Measurements from ENCODE around the gene SHBG.

The SHBG gene

DNA sequence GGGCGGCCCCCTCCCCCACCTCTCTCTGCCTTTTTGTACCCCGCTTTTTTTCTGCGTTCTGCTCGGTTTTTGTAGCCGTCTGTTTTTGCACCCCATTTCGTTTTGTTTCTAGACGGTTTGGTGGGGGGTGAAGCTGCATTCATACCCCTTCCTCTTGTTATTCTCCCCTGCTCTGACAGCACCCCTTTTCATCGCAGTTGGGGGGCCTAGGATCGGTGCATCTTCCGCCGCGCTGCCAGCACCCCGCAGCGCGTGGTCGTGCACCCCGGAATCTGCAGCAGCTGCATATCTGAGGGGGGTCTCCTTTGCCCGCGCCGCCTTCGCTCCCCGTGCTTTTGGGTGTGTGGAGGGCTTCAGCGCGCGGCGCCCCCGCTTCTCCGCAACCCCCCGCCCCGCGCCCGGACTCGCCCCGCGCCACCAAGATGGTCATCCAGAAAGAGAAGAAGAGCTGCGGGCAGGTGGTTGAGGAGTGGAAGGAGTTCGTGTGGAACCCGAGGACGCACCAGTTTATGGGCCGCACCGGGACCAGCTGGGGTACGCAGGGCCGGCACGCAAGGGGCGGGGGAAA is 21.2 kb downstream of the SHBG start:
- H3K4me3 ChIP-seq (ENCODE audit: low read length): peak overlapping the region; percentile 43

DNA sequence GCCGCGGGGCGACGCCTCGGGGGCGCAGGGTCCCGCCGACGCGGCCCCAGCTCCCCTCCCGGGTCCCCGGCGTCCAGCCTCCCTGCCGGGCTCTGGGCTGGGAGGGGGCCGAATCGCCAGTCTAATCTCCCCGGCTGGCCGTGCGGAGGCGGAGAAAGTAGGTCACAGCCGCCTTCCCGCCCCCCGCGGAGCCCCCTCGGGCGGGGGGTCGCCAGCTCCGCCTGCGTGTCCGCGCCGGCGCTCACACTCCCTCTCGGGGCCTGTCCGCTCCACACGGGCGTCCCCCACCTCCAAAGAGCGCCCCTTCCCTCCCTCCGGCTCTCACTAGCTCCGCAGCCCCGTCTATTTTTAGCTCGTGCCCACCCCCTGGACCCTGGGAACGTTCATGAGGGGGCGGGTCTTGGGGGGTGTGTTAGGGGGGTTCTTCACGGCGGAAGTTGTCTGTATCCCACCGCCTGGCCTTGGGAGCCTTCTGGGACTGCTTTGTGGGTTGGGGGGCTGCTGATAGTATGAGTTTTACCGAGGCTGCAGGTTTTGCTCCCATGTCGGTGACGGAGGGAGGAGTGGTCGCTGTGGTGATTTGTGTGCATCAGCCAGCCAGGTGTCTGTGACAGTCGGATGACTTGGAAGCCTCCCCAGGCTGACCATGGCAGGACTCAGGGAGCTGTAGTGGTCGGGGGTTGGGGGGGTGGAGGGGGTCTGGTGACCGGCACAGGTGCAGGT is 21.9 kb downstream of the SHBG start:
- H3K4me3 ChIP-seq (ENCODE audit: low read length): no peak overlapping the region
- TF ChIP-seq ZNF274 (IDR thresholded peaks at IDR 0.05; ENCODE audit: low read depth, low read length): no peak

More for the DNA sequence above, 21.2 kb downstream of the SHBG start:
- TF ChIP-seq ZNF274 (IDR thresholded peaks at IDR 0.05; ENCODE audit: low read depth, low read length): no peak

DNA sequence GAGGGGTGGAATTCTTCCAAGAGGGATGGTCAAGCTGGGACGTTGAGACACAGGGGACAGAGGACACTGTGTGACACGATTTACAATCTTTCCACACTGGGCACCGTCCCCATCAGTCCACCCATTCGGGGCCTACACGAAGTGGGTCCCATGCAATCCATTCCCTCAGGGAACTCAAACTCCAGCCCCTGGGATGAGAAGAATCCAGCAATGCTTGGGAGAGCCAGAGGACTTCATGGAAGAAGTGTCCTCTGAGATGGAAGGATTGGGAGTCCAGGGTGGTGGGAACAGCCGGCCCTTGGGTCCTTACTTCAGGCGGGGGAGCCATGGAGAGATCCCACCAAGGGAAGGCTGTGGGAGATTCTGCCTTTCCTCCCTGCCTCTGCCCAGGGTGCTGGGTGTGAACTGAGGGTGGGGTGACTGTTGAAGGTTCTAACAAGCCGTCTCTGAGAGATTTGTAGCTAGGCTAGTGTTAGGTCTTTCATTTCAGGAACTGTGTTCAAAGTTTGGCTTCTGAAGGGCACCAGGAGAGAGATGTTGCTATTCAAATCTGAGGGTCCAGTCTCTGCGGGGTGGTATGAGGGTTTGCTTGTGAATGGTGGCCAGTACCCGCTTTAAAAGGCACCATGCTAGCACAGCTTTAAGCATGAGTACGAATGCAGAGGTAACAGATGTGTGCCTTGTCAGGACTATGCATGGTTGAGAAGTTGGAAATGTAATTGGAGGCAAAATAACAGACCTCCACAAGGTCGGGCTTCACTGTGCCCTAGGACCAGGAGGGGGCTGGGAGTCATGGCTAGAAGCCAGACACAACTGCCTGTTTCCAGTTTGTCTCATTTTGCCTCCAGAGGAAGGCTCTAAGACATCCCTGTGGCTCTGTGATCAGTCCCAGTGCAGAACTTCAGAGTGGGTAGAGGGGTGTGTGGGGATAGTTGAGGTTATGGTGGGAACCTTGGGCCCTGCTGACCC is 22.7 kb downstream of the SHBG start:
- TF ChIP-seq ZNF274 (IDR thresholded peaks at IDR 0.05; ENCODE audit: low read depth, low read length): no peak
- H3K4me3 ChIP-seq (ENCODE audit: low read length): no peak overlapping the region

DNA sequence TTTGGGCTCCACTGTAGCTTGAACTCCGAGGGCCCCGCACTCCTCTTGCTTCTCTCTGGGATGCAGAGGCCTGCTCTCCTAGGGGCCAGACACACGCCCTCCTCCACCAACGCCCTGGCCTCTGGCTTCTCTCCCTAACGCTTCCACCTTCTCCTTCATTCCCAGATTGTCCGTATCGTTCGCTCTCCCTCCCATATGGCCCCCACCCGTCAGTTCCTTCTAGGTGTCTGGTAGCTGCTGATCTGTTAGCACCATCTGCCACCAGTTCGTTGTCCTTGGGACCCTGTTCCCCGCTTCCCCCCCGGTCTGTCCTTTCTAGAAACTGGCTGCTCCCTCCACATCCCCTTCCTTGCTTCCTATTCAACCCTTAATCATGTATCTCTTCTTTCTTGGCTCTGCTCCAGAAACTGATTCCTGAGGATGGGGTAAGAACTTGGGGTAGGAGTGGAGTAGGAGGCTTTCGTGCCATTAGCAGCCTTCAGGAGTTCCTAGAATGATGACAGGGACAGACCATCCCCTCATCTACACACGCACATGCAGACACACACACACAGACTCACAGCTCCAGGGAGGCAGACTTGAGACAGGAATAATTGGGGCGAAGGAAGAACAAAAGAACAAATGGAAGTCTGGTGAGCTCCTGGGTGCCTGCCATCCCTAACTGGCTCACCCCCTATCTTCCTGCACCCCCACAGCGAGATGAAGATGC is 25.1 kb downstream of the SHBG start:
- H3K4me3 ChIP-seq (ENCODE audit: low read length): no peak overlapping the region
- no peak for TF ChIP-seq ZNF274 (IDR thresholded peaks at IDR 0.05; ENCODE audit: low read depth, low read length)

DNA sequence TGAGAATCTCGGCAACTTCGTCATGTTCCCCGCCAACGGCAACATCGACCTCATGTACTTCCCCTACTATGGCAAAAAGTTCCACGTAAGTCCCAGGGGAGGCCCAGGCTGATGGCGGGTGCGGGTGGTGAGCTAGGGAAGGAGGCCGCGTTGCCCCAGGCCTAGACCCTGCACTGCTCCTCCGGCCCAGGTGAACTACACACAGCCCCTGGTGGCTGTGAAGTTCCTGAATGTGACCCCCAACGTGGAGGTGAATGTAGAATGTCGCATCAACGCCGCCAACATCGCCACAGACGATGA is 25.6 kb downstream of the SHBG start:
- no peak for TF ChIP-seq ZNF274 (IDR thresholded peaks at IDR 0.05; ENCODE audit: low read depth, low read length)
- no peak overlapping the region for H3K4me3 ChIP-seq (ENCODE audit: low read length)

DNA sequence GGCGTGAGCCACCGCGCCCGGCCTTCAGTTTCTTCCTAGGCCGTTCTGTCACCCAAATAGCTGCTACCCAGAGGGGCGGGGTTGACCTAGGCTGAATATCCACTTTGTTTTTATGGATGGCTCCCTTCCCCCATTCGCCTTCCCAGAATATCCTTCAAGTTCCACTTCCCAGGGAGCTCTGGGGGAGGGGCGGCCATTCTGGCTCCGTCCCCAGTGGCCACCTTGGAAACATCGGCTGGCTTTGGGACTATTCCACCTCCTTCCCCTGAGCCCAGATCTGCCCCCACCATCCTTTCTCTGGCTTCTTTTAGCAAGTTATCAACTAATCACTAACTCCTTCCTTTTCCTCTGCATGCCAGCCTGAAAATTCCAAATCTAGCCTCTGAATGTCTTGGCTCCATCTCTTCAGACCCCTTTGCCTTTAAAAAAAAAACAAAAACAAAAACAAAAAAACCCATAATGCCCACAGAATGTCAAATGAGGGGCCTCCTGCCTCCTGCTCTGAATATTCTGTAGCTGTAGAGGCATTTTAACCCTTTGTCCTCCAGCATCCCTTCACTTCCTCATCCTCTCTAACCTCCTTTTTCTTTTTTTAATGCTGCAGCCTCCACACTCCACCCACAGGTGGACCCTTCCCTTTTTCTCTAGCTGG is 27.1 kb downstream of the SHBG start:
- no peak overlapping the region for H3K4me3 ChIP-seq (ENCODE audit: low read length)
- TF ChIP-seq ZNF274 (IDR thresholded peaks at IDR 0.05; ENCODE audit: low read depth, low read length): no peak

DNA sequence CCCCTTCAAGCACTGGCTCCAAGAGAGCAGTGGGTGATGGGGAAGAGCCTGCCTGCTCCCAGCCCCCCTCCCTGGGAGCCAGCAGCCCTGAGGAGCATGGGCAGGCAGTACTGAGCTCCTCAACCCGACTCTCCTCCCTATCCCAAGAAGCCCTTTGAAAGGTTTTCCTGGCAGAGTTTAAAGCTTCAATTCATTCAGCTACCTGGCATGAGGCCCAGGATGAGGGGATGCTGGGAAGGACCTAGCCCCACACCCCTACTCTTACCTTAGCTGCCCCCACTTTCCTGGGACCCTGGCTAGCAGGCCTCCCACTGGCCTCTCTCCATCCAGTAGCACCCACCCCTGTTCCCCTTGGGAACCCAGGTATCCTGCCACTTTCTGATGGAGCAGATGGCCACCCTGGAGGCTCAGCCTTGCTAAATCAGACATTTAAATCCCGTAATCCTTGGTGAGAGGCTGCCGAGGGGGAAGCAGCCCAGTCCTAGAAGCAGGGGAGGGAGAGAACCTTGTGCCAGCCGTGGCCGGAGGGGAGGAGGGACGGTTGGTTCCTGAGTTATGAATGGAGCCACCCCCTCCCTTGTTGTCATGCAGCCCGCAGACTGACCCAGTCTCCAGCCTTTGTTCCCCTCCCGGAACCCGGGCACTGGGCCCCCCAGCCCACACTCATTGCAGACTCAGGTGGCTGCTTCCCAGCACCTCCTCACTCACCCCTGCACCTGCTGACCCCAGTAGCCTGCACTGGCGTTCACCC is 37.9 kb downstream of the SHBG start:
- H3K4me3 ChIP-seq (ENCODE audit: low read length): no peak overlapping the region
- no peak for TF ChIP-seq ZNF274 (IDR thresholded peaks at IDR 0.05; ENCODE audit: low read depth, low read length)

DNA sequence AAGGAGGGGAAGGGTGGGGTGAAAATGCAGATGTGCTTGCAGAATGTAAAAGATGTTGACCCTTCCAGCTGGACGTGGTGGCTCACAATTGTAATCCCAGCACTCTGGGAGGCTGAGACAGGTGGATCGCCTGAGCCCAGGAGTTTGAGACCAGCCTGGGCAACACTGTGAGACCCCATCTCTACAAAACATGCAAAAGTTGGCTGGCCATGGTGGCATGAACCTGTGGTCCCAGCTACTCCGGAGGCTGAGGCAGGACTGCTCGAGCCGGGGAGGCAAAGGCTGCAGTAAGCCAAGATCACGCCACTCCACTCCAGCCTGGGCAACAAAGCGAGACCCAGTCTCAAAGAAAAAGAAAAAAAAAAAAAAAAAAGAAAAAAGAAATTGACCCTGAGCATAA is 38.5 kb downstream of the SHBG start:
- H3K4me3 ChIP-seq (ENCODE audit: low read length): no peak overlapping the region
- TF ChIP-seq ZNF274 (IDR thresholded peaks at IDR 0.05; ENCODE audit: low read depth, low read length): no peak

DNA sequence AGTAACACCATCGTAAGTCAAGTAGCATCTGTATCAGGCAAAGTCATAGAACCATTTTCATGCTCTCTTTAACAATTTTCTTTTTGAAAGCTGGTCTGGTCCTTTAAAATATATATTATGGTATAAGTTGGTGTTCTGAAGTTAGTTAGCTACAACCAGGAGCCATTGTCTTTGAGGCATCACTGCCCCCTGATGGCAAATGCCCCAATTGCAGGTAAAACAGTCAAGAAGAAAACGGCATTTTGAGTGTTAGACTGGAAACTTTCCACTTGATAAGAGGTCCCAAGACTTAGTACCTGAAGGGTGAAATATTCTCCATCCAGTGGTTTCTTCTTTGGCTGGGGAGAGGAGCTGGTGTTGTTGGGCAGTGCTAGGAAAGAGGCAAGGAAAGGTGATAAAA is 43.3 kb downstream of the SHBG start:
- no peak overlapping the region for H3K4me3 ChIP-seq (ENCODE audit: low read length)
- no peak for TF ChIP-seq ZNF274 (IDR thresholded peaks at IDR 0.05; ENCODE audit: low read depth, low read length)

DNA sequence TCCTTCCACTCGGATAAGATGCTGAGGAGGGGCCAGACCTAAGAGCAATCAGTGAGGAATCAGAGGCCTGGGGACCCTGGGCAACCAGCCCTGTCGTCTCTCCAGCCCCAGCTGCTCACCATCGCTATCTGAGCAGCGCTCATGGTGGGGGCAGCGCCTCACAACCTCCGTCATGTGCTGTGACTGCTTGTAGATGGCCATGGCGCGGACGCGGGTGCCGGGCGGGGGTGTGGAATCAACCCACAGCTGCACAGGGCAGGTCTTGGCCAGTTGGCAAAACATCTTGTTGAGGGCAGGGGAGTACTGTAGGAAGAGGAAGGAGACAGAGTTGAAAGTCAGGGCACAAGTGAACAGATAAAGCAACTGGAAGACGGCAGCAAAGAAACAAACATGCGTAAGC is 45.0 kb downstream of the SHBG start:
- TF ChIP-seq ZNF274 (IDR thresholded peaks at IDR 0.05; ENCODE audit: low read depth, low read length): no peak
- H3K4me3 ChIP-seq (ENCODE audit: low read length): no peak overlapping the region

DNA sequence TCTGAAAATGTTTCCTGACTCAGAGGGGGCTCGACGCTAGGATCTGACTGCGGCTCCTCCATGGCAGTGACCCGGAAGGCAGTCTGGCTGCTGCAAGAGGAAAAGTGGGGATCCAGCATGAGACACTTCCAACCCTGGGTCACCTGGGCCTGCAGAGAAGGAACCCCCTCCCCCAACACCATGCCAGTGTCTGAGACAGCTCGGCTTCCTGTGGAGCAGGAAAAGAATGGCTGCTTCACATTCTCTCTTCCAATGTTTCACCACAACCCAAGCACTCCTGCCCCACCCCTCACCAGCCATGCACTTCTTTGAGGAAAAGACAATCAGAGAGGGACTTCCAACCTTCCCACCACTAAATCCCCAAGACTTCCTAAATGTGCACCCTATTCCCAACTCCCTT is 46.6 kb downstream of the SHBG start:
- H3K4me3 ChIP-seq (ENCODE audit: low read length): no peak overlapping the region
- TF ChIP-seq ZNF274 (IDR thresholded peaks at IDR 0.05; ENCODE audit: low read depth, low read length): no peak

DNA sequence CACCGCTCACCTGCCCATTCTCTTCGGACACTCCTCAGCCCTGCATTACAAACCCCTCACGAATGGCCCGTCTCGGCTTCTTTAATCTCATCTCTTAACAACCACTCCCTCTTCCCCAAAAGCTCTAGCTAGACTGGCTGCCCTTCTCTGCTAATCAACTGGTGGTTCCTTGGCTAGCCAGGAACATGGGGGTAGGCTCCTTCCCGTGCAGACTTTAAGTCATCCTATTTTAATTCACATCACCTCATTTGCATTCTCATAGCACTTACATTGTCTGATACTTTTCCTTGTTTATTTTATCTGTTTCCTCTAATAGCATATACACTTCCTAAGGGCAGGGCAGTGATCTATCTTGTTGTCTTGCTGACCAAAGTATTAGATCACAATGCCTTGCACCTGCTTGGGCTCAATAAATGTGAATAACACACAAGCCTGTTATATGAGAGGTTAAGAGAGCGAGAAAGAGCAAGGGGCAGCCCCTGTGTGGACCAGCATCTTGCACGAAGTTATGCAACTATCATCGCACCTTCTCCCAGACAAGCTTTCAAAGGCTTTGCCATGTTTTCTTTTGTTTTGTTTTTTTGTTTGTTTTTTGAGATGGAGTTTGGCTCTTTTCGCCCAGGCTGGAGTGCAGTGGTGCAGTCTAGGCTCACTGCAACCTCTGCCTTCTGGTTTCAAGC is 47.6 kb downstream of the SHBG start:
- no peak overlapping the region for H3K4me3 ChIP-seq (ENCODE audit: low read length)
- TF ChIP-seq ZNF274 (IDR thresholded peaks at IDR 0.05; ENCODE audit: low read depth, low read length): no peak

Measured in GM08714 (cell line).